ENCODE data around the gene RELT. TPM values are rescaled to one million over a fixed set of nuclear protein-coding genes. Genes with fewer than 3 reads are reported as not detected.

Gene RELT
- polyA plus RNA-seq, 1 donor = 3.3 TPM

DNA sequence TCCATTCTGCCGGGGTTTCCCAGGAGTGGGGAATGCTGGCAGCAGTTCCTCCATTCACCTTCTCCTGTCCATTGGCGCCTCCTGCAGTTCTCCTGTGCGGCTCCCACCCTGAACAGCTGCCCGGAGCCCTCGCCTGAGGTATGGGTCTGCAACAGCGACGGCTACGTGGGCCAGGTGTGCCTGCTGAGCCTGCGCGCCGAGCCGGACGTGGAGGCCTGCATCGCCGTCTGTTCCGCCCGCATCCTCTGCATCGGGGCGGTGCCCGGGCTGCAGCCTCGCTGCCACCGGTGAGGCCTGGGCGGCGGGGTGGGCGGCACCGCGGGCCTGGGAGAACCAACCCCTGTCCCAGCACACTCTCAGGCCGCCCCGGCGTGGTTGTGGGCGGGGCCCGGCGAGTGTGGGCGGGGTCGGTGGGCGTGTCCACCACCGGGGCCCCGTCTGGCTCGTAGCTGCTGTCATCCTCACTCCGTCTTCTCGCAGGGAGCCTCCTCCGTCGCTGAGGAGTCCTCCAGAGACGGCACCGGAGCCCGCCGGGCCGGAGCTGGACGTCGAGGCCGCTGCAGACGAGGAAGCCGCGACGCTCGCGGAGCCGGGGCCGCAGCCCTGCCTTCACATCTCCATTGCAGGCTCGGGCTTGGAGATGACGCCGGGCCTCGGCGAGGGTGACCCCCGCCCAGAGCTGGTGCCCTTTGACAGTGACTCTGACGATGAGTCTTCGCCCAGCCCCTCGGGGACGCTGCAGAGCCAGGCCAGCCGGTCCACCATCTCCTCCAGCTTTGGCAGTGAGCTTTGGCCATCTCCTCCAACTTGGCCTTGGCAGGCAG is 14.0 kb upstream of the RELT start:
- no CpG with 5 or more reads among the region's 70 CpGs for WGBS (ENCODE audit: insufficient coverage, low lambda C conversion rate)
- Histone ChIP-seq H3K36me3 (ENCODE audit: control insufficient read depth, insufficient read depth, low read length) (peaks cover 87% of the 10 kb centered on the region), H3K4me1 (ENCODE audit: control insufficient read depth, insufficient read depth, low read length) (no peaks in the 10 kb centered on the region), H3K27me3 (ENCODE audit: control insufficient read depth, insufficient read depth, low read length) (no peaks in the 10 kb centered on the region), H3K9me3 (ENCODE audit: control insufficient read depth, low read depth, low read length) (no peaks in the 10 kb centered on the region), H3K4me3 (ENCODE audit: low read length) (no peak overlapping the region), H3K27ac (ENCODE audit: low read length) (no peak overlapping the region)
- no peak for DNase-seq

- no peaks in the 10 kb centered on the region for H3K9me3 ChIP-seq (ENCODE audit: control insufficient read depth, low read depth, low read length)
- H3K4me3 ChIP-seq (ENCODE audit: low read length) = no peak overlapping the region
- no peak overlapping the region for H3K27ac ChIP-seq (ENCODE audit: low read length)
- peaks cover 86% of the 10 kb centered on the region for H3K36me3 ChIP-seq (ENCODE audit: control insufficient read depth, insufficient read depth, low read length)
- H3K4me1 ChIP-seq (ENCODE audit: control insufficient read depth, insufficient read depth, low read length) = no peaks in the 10 kb centered on the region
- WGBS (ENCODE audit: insufficient coverage, low lambda C conversion rate) = no CpG with 5 or more reads among the region's 9 CpGs
- DNase-seq = no peak
- no peaks in the 10 kb centered on the region for H3K27me3 ChIP-seq (ENCODE audit: control insufficient read depth, insufficient read depth, low read length)
Observed at GRCh38 chr11:73363147-73363546, 13.1 kb upstream of the RELT start.

- peaks cover 78% of the 10 kb centered on the region for H3K36me3 ChIP-seq (ENCODE audit: control insufficient read depth, insufficient read depth, low read length)
- H3K4me1 ChIP-seq (ENCODE audit: control insufficient read depth, insufficient read depth, low read length) = no peaks in the 10 kb centered on the region
- DNase-seq = no peak
- H3K27me3 ChIP-seq (ENCODE audit: control insufficient read depth, insufficient read depth, low read length) = no peaks in the 10 kb centered on the region
- H3K27ac ChIP-seq (ENCODE audit: low read length) = no peak overlapping the region
- 100% methylated on average over 1 of the region's 24 CpGs for WGBS (ENCODE audit: insufficient coverage, low lambda C conversion rate)
- H3K4me3 ChIP-seq (ENCODE audit: low read length) = no peak overlapping the region
- no peaks in the 10 kb centered on the region for H3K9me3 ChIP-seq (ENCODE audit: control insufficient read depth, low read depth, low read length)
Observed at GRCh38 chr11:73365352-73366264, 10.6 kb upstream of the RELT start.

- DNase-seq = no peak
- H3K36me3 ChIP-seq (ENCODE audit: control insufficient read depth, insufficient read depth, low read length) = peaks cover 72% of the 10 kb centered on the region
- WGBS (ENCODE audit: insufficient coverage, low lambda C conversion rate) = no CpG with 5 or more reads among the region's 4 CpGs
- H3K27me3 ChIP-seq (ENCODE audit: control insufficient read depth, insufficient read depth, low read length) = no peaks in the 10 kb centered on the region
- H3K9me3 ChIP-seq (ENCODE audit: control insufficient read depth, low read depth, low read length) = no peaks in the 10 kb centered on the region
- no peaks in the 10 kb centered on the region for H3K4me1 ChIP-seq (ENCODE audit: control insufficient read depth, insufficient read depth, low read length)
- H3K4me3 ChIP-seq (ENCODE audit: low read length) = no peak overlapping the region
- no peak overlapping the region for H3K27ac ChIP-seq (ENCODE audit: low read length)
Observed at GRCh38 chr11:73366265-73366610, 10.0 kb upstream of the RELT start.

GRCh38 chr11:73366953-73367352 is 9.2 kb upstream of the RELT start:
- no peak overlapping the region for H3K27ac ChIP-seq (ENCODE audit: low read length)
- peaks cover 65% of the 10 kb centered on the region for H3K36me3 ChIP-seq (ENCODE audit: control insufficient read depth, insufficient read depth, low read length)
- no peaks in the 10 kb centered on the region for H3K27me3 ChIP-seq (ENCODE audit: control insufficient read depth, insufficient read depth, low read length)
- no peaks in the 10 kb centered on the region for H3K9me3 ChIP-seq (ENCODE audit: control insufficient read depth, low read depth, low read length)
- 78% methylated on average over 3 of the region's 6 CpGs for WGBS (ENCODE audit: insufficient coverage, low lambda C conversion rate)
- no peak overlapping the region for H3K4me3 ChIP-seq (ENCODE audit: low read length)
- H3K4me1 ChIP-seq (ENCODE audit: control insufficient read depth, insufficient read depth, low read length) = no peaks in the 10 kb centered on the region
- DNase-seq = no peak

DNA sequence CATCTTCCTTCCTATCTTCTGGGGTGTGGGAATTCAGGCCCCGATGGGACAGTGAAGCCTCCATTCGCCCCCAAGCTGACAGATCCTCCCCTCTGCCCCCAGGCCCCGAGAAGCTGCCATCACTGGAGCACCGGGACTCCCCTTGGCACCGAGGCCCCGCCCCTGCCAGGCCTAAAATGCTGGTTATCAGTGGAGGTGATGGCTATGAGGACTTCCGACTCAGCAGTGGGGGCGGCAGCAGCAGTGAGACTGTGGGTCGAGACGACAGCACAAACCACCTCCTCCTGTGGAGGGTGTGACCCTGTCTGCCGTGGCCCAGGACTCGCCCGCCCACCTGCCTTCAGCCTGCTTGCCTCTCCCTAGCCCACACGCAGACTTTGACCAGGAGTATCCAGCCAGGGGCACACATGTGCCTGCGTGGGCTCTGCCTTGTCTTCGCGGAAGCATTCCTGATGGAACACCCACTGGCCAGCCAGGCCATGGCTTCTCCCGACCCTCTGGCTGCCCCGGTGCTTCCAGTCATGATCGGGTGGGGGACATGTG is 8.6 kb upstream of the RELT start:
- Histone ChIP-seq H3K4me3 (ENCODE audit: low read length) (no peak overlapping the region), H3K36me3 (ENCODE audit: control insufficient read depth, insufficient read depth, low read length) (peaks cover 63% of the 10 kb centered on the region), H3K27me3 (ENCODE audit: control insufficient read depth, insufficient read depth, low read length) (no peaks in the 10 kb centered on the region), H3K27ac (ENCODE audit: low read length) (no peak overlapping the region), H3K4me1 (ENCODE audit: control insufficient read depth, insufficient read depth, low read length) (no peaks in the 10 kb centered on the region), H3K9me3 (ENCODE audit: control insufficient read depth, low read depth, low read length) (no peaks in the 10 kb centered on the region)
- DNase-seq = no peak
- WGBS (ENCODE audit: insufficient coverage, low lambda C conversion rate) = no CpG with 5 or more reads among the region's 20 CpGs

GRCh38 chr11:73372375-73372993 is 3.7 kb upstream of the RELT start:
- H3K4me3 ChIP-seq (ENCODE audit: low read length) = no peak overlapping the region
- no peak overlapping the region for H3K27ac ChIP-seq (ENCODE audit: low read length)
- H3K4me1 ChIP-seq (ENCODE audit: control insufficient read depth, insufficient read depth, low read length) = peaks cover 10% of the 10 kb centered on the region
- peaks cover 19% of the 10 kb centered on the region for H3K36me3 ChIP-seq (ENCODE audit: control insufficient read depth, insufficient read depth, low read length)
- H3K9me3 ChIP-seq (ENCODE audit: control insufficient read depth, low read depth, low read length) = no peaks in the 10 kb centered on the region
- no peak for DNase-seq
- no peaks in the 10 kb centered on the region for H3K27me3 ChIP-seq (ENCODE audit: control insufficient read depth, insufficient read depth, low read length)
- WGBS (ENCODE audit: insufficient coverage, low lambda C conversion rate) = no CpG with 5 or more reads among the region's 6 CpGs

DNA sequence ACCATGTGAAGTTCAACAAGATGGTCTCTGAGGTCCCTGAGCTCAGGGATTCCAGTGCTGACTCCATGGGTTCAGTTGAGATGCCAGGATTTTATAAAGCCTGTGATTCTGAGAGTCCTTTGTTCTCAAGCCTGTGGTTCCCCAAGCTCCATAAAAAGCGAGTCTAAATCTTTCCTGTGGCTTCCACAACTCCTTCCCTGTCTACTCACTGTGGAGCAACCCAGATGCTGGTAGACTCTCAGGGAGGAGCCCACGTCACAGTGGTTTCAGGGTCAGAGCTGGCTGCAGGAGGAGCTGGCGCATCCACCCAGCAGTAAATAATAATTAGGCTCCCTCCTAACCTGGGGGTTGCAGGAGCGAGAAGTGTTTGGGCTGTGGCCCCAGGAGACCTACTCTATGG is 2.0 kb upstream of the RELT start:
- Histone ChIP-seq H3K4me3 (ENCODE audit: low read length) (no peak overlapping the region), H3K4me1 (ENCODE audit: control insufficient read depth, insufficient read depth, low read length) (peaks cover 12% of the 10 kb centered on the region), H3K9me3 (ENCODE audit: control insufficient read depth, low read depth, low read length) (no peaks in the 10 kb centered on the region), H3K27me3 (ENCODE audit: control insufficient read depth, insufficient read depth, low read length) (no peaks in the 10 kb centered on the region), H3K36me3 (ENCODE audit: control insufficient read depth, insufficient read depth, low read length) (peaks cover 3% of the 10 kb centered on the region), H3K27ac (ENCODE audit: low read length) (no peak overlapping the region)
- no CpG with 5 or more reads among the region's 4 CpGs for WGBS (ENCODE audit: insufficient coverage, low lambda C conversion rate)
- no peak for DNase-seq

GRCh38 chr11:73375830-73376159 is 404 bp upstream of the RELT start:
- H3K36me3 ChIP-seq (ENCODE audit: control insufficient read depth, insufficient read depth, low read length) = no peaks in the 10 kb centered on the region
- no peak overlapping the region for H3K4me3 ChIP-seq (ENCODE audit: low read length)
- H3K9me3 ChIP-seq (ENCODE audit: control insufficient read depth, low read depth, low read length) = no peaks in the 10 kb centered on the region
- no peak for DNase-seq
- WGBS (ENCODE audit: insufficient coverage, low lambda C conversion rate) = no CpG with 5 or more reads among the region's 6 CpGs
- H3K4me1 ChIP-seq (ENCODE audit: control insufficient read depth, insufficient read depth, low read length) = peaks cover 12% of the 10 kb centered on the region
- H3K27me3 ChIP-seq (ENCODE audit: control insufficient read depth, insufficient read depth, low read length) = no peaks in the 10 kb centered on the region
- peak overlapping the region; percentile 35 for H3K27ac ChIP-seq (ENCODE audit: low read length)
